GM18873 (cell line): Measurements from ENCODE around the gene BRPF3.

Experiments
- ATAC-seq: cut with Tn5 transposase; IDR thresholded peaks from one replicate; pipeline ENCODE4 v1.9.1; 2021; ENCODE audit warnings: mild to moderate bottlenecking, moderate library complexity, moderate number of reproducible peaks; ENCODE audit not compliant: unreplicated experiment, low FRiP score

BRPF3 gene

GRCh38 chr6:36227379-36228228 is 31.1 kb downstream of the BRPF3 start:
- ATAC-seq: no peak

GRCh38 chr6:36229223-36229622 is 32.7 kb downstream of the BRPF3 start:
- ATAC-seq: no peak

- no peak for ATAC-seq
Observed at GRCh38 chr6:36230371-36230770, 33.8 kb downstream of the BRPF3 start.

- ATAC-seq: no peak
Observed at GRCh38 chr6:36232172-36232571, 35.6 kb downstream of the BRPF3 start.

GRCh38 chr6:36235309-36235708 is 38.8 kb downstream of the BRPF3 start:
- no peak for ATAC-seq

GRCh38 chr6:36235862-36236261 is 39.3 kb downstream of the BRPF3 start:
- ATAC-seq: no peak

- ATAC-seq: no peak
Observed at GRCh38 chr6:36239774-36240173, 43.2 kb downstream of the BRPF3 start.

- no peak for ATAC-seq
Observed at GRCh38 chr6:36241728-36242127, 45.2 kb downstream of the BRPF3 start.

- ATAC-seq: no peak
Observed at GRCh38 chr6:36242161-36242560, 45.6 kb downstream of the BRPF3 start.

GRCh38 chr6:36242626-36243025 is 46.1 kb downstream of the BRPF3 start:
- no peak for ATAC-seq

- no peak for ATAC-seq
Observed at GRCh38 chr6:36243562-36244212, 47.1 kb downstream of the BRPF3 start.

GRCh38 chr6:36244641-36245280 is 48.2 kb downstream of the BRPF3 start:
- ATAC-seq: no peak

- ATAC-seq: no peak
Observed at GRCh38 chr6:36245572-36246061, 49.1 kb downstream of the BRPF3 start.

GRCh38 chr6:36246506-36247268 is 50.1 kb downstream of the BRPF3 start:
- no peak for ATAC-seq

- ATAC-seq: no peak
Observed at GRCh38 chr6:36247693-36248092, 51.1 kb downstream of the BRPF3 start.

GRCh38 chr6:36248980-36249379 is 52.4 kb downstream of the BRPF3 start:
- no peak for ATAC-seq

GRCh38 chr6:36249536-36249935 is 53.0 kb downstream of the BRPF3 start:
- no peak for ATAC-seq

GRCh38 chr6:36252005-36252404 is 55.5 kb downstream of the BRPF3 start:
- no peak for ATAC-seq

- ATAC-seq: no peak
Observed at GRCh38 chr6:36263390-36264000, 67.0 kb downstream of the BRPF3 start.

GRCh38 chr6:36265744-36266143 is 69.2 kb downstream of the BRPF3 start:
- ATAC-seq: no peak
